ENCODE measurements around the gene MYF6. TPM values are rescaled to one million over a fixed set of nuclear protein-coding genes. Genes with fewer than 3 reads are reported as not detected.

The MYF6 gene
- total and polyA plus RNA-seq, 2 of the 13 experiments (the other 11 are each of a cell fraction or from before 2014, with no cell fraction given) = not detected

DNA sequence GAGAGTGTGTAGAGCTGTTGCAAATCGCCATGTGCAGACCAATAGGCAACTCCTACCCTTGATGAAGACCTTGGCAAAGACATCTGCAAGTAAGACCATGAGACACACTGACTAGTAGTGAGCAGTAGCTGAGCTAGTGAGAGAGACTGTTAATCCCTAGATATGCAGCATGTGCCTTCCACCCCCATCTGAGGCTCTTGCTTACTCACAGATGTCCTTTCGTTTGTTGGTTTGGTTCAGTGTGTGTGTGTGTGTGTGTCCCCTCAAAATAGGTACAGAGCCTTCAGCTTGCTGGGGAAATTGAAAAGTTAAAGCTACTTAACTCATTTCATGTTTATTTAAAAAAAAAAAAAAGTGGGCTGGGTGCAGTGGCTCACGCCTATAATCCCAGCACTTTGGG is 46.8 kb downstream of the MYF6 start:
- no peaks in the 10 kb centered on the region for H4K20me1 ChIP-seq (ENCODE audit: insufficient read depth, low read length)
- no peaks in the 10 kb centered on the region for H3K4me1 ChIP-seq (ENCODE audit: insufficient read depth, low read length)
- no peaks in the 10 kb centered on the region for H3K79me2 ChIP-seq (ENCODE audit: insufficient read depth, low read length)
- 23% methylated on average over 2 of the region's 3 CpGs for WGBS (ENCODE audit: low lambda C conversion rate)
- no peak overlapping the region for H3K9ac ChIP-seq (ENCODE audit: insufficient read depth, low read depth, low read length)
- ATAC-seq (no peak), DNase-seq (ENCODE audit: low spot score) (no peak), FAIRE-seq (no peak)
- ChIA-PET CTCF (ENCODE audit: low intra/inter-chr PET ratio, low total read pairs) (no interaction called here), POLR2A (no interaction called here)
- BruUV-seq (replicated peaks) = no TSS peak
- H3K4me2 ChIP-seq (ENCODE audit: low read depth, low read length) = no peak overlapping the region
- in situ Hi-C loops (cut with HindIII; ENCODE audit: extremely low pct_ligation_motif_present, low pct_unique_long_range_greater_than_20kb) = no loop called here
- H2AFZ ChIP-seq (ENCODE audit: low read length) = no peak overlapping the region
- H3K36me3 ChIP-seq (replicated peaks in 1 of 2; ENCODE audit: control insufficient read depth in 1 of 2, insufficient read depth in 2 of 2, low read length in 2 of 2) = no peaks in the 10 kb centered on the region
- TF ChIP-seq, protein P1, sequence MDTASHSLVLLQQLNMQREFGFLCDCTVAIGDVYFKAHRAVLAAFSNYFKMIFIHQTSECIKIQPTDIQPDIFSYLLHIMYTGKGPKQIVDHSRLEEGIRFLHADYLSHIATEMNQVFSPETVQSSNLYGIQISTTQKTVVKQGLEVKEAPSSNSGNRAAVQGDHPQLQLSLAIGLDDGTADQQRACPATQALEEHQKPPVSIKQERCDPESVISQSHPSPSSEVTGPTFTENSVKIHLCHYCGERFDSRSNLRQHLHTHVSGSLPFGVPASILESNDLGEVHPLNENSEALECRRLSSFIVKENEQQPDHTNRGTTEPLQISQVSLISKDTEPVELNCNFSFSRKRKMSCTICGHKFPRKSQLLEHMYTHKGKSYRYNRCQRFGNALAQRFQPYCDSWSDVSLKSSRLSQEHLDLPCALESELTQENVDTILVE (CRISPR knock-in tag; IDR thresholded peaks at IDR 0.05) = no peak
- TF ChIP-seq GTF2F1 (IDR thresholded peaks at IDR 0.05; ENCODE audit: low read length) = no peak
- no peaks in the 10 kb centered on the region for H3K9me3 ChIP-seq (ENCODE audit: low read length)
- H3K27ac ChIP-seq (ENCODE audit: extremely low read length, insufficient read depth, low read length) = no peak overlapping the region
- intact Hi-C loops (cut with micrococcal nuclease; ENCODE audit: unreplicated experiment) = no loop called here
- no peaks in the 10 kb centered on the region for H3K27me3 ChIP-seq (ENCODE audit: control insufficient read depth in 1 of 2, insufficient read depth in 2 of 2, low read length in 2 of 2)
- no peak overlapping the region for H3K4me3 ChIP-seq (replicated peaks in 1 of 3; ENCODE audit: insufficient read depth in 1 of 3, low read depth in 2 of 3, low read length in 3 of 3)

- in situ Hi-C loops (cut with HindIII; ENCODE audit: extremely low pct_ligation_motif_present, low pct_unique_long_range_greater_than_20kb) (no loop called here), intact Hi-C loops (cut with micrococcal nuclease; ENCODE audit: unreplicated experiment) (no loop called here)
- Histone ChIP-seq H3K4me2 (ENCODE audit: low read depth, low read length) (no peak overlapping the region), H3K27me3 (ENCODE audit: control insufficient read depth in 1 of 2, insufficient read depth in 2 of 2, low read length in 2 of 2) (no peaks in the 10 kb centered on the region), H2AFZ (ENCODE audit: low read length) (no peak overlapping the region), H3K4me3 (replicated peaks in 1 of 3; ENCODE audit: insufficient read depth in 1 of 3, low read depth in 2 of 3, low read length in 3 of 3) (no peak overlapping the region), H3K36me3 (replicated peaks in 1 of 2; ENCODE audit: control insufficient read depth in 1 of 2, insufficient read depth in 2 of 2, low read length in 2 of 2) (no peaks in the 10 kb centered on the region), H3K9me3 (ENCODE audit: low read length) (no peaks in the 10 kb centered on the region), H3K27ac (ENCODE audit: extremely low read length, insufficient read depth, low read length) (no peak overlapping the region), H3K4me1 (ENCODE audit: insufficient read depth, low read length) (peaks cover 7% of the 10 kb centered on the region), H3K9ac (ENCODE audit: insufficient read depth, low read depth, low read length) (no peak overlapping the region), H4K20me1 (ENCODE audit: insufficient read depth, low read length) (no peaks in the 10 kb centered on the region), H3K79me2 (ENCODE audit: insufficient read depth, low read length) (no peaks in the 10 kb centered on the region)
- CTCF ChIA-PET (ENCODE audit: low intra/inter-chr PET ratio, low total read pairs) = no interaction called here
- TF ChIP-seq TRAFD1 (CRISPR knock-in tag; IDR thresholded peaks at IDR 0.05; ENCODE audit: borderline replicate concordance) (no peak), ZNF292 (CRISPR knock-in tag; IDR thresholded peaks at IDR 0.05; ENCODE audit: borderline replicate concordance, low read depth) (no peak), CHD4 (IDR thresholded peaks at IDR 0.05; ENCODE audit: borderline replicate concordance, low read length) (no peak)
- no TSS peak for BruUV-seq (replicated peaks)
- POLR2A ChIA-PET = no interaction called here
- WGBS (ENCODE audit: low lambda C conversion rate) = 0% methylated on average over 1 of the region's 1 CpG
- DNase-seq (ENCODE audit: low spot score) (no peak), ATAC-seq (no peak), FAIRE-seq (no peak)
Observed at GRCh38 chr12:80756875-80757274, 49.4 kb downstream of the MYF6 start.

Other genes starting within 250 kb of the MYF6 start
- gene MYF5, start 9.3 kb downstream of the MYF6 start, total RNA-seq (2016; rRNA removed; fragmentation: Illumina TruSeq; extraction: Trizol) = not detected in 2 replicates
- not detected in 2 replicates for gene MYF5, start 9.3 kb downstream of the MYF6 start, polyA plus RNA-seq (2011; rRNA removed)
- 18.5 and 31.9 TPM in 2 replicates for gene LIN7A, start 230.3 kb downstream of the MYF6 start, total RNA-seq (2016; rRNA removed; fragmentation: Illumina TruSeq; extraction: Trizol)
- 14.4 and 19.2 TPM in 2 replicates for gene LIN7A, start 230.3 kb downstream of the MYF6 start, polyA plus RNA-seq (2011; rRNA removed)